ENCODE data around the gene VANGL2.

VANGL2 gene

GRCh38 chr1:160474392-160475242 is 74.3 kb downstream of the VANGL2 start:
- in situ Hi-C loops (cut with HindIII; ENCODE audit: low pct_ligation_motif_present, low pct_unique_long_range_greater_than_20kb, low sequenced_read_pairs): no loop called here

More at GRCh38 chr1:160474392-160475242, 74.3 kb downstream of the VANGL2 start:
- no peak for DNase-seq
